ENCODE results near the gene SMIM44.

Gene SMIM44

DNA sequence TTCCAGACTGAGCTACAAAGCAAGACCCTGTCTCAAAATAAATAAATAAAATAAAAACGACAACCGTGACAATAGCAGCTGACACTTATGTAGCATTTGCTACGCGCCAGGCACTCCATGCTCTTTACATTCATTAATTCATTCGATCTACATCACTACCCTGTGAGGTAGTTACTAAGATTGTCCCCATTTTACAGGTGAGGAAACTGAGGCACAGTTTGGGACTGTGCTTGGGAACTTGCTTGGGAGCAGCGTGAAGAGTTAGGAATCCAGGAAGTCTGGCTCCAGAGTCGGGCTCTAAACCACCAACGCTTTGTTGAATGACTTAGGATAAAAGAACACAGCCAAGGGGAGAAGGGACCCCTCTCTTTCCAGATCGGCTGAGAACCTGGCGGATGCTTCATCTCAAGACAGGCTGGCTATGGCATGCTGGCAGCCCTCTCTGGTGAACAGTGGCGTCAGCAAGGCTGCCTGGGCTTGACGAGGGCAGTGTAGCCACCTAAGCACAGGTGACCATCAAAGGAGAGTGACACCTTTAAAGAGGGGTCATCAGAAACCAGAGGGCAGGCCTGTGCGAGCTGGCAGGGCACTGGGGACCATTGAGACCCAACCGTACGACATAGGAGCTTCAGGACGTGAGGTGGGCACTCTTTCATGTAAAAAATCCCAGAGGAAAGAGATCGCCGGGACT lies 16.6 kb upstream of the SMIM44 start:
- DNase-seq, result no peak

DNA sequence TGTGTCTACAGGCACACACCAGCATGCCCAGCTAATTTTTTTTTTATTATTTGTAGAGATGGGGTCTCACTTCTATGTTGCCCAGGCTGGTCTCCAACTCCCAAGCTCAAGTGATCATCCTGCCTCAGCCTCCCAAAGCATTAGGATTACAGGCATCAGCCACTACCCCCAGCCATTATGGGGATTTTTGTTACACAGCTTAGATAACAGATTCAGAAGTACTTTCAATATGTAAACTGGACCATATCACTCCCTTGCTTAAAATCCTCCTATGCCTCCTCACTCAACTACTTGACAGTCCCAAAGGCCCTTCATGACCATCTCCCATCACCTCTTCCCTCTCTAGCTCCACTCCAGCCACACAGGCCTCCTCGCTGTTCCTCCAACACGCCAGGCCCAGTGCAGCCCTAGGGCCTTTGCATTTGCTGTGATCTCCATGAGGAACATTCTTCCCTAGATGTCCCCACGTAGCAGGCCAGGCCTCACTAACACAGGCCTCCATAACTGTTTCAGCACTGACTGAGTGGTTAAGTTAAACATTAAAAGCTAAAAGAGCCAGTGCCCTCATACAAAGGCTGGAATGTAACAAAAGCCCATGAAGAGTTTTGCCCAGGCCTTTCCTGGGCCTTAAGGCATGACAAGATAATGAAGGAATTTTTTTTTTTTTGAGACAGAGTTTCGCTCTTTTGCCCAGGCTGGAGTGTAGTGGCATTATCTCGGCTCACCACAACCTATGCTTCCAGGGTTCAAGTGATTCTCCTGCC lies 14.7 kb upstream of the SMIM44 start:
- DNase-seq, result no peak

DNA sequence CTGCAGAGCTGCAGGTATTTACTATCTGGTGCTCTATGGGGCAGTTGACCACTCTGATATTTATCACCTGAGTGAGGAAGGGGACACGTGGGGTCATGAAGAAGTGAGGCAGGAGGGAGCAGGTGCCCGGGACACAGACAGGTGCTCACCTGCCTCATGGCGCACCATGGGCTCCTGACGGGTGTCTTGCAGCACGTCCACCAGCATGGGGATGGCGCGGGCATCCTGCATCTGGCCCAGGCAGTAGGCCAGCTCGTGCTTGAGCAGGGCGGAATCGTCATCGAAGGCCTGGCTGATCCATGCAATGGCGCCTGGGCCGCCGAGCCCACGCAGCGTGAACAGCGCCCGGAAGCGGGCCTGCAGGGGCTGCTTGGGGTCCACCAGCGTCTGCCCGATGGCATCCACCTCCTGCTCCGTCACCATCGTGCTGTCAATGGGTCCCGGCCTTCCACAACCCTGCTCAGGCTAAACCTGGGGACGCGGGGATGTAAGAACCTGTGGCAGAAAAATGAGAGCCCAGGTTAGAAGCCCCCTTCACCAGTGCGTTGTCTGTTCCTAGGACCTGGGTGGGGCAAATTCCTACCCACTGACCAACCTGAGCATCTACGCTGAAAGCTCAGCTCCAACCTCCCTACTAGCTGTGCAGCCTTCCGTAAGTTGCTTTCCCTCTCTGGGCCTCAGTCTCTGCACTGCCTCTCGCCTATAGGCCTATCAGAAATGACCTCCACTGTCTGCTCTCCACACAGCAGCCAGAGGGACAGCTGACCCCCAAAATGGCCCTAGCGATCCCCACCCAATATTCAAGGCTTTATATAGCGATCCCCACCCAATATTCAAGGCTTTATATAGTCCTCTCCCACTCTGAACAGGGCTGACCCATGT lies 13.4 kb upstream of the SMIM44 start:
- DNase-seq, result no peak

DNA sequence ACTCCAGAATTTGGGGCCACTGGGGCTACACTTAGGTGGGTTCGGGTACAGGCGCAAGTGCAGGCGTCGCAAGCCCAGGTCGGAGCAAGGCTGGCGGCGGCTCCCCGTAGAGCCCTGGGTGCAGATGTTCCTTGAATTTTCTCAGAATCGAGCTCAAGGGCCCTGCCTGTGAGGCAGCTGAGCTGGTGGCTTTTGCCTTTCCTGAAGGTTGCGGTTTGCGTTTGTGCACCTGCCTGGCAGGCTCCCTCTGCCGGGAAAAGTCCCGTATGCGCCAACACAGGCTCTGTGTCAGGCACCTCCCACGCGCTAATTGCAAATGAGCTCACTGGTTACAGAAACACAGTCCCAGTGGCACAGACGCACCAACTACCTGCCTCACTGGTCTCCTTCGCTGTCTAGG lies 11.3 kb upstream of the SMIM44 start:
- peak in 1 of 4 experiments; percentile 42 for DNase-seq

DNA sequence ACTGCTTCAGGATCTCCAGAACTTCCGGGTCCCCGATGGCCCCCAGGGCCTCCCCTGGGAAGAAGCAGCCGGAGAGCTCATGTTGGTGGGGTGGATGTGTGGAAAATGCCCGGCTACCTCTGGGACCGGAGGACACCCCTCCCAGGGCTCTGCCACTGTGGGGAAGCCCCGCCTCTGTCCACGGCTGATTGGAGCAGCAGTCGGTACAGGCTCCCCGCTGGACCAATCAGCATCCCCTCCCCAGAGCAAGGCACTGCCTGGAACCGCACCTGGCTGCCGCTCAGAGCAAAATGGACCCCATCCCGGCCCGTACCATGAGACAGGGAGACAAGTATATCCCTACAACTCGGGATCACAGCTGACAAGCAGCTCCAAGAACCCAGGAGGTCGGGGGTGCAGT lies 10.8 kb upstream of the SMIM44 start:
- DNase-seq, result peak in 1 of 4 experiments; percentile 16

DNA sequence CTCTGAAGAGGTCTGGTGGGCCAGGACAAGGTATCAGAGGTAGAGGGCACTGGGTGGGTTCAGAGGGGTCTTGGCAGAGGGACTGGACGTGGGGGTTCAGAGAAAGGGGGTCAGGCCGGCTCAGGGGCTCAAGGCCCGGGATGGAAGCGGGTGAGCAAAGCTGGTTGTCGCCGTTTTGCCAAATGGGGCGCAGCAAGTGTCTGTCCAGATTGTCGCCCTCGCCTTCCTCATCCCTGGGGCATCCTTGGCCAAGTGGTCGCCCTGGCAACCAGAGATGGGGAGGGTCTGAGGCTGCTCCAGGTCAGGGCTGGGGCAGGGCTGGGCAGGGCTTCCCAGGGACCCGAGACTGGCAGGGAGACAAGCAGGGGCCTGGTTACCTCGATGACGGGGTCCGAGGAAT lies 10.4 kb upstream of the SMIM44 start:
- no peak for DNase-seq

DNA sequence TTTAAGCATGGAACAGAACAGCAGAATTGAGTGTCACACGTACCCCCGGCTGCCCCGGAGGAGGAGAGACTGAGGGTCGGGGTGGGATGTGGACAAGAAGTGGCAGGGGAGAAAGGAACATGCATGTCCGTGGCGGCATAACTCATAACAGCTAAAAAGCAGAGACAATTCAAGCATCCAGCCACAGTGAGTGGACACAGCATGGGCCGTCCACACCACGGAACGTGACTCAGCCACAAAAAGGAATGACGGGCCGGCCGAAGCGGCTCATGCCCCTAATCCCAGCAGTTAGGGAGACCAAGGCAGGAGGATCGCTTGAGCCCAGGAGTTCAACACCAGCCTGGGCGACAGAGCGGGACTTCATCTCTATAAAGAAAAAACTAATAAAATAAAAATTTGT lies 9.7 kb upstream of the SMIM44 start:
- DNase-seq, result no peak

DNA sequence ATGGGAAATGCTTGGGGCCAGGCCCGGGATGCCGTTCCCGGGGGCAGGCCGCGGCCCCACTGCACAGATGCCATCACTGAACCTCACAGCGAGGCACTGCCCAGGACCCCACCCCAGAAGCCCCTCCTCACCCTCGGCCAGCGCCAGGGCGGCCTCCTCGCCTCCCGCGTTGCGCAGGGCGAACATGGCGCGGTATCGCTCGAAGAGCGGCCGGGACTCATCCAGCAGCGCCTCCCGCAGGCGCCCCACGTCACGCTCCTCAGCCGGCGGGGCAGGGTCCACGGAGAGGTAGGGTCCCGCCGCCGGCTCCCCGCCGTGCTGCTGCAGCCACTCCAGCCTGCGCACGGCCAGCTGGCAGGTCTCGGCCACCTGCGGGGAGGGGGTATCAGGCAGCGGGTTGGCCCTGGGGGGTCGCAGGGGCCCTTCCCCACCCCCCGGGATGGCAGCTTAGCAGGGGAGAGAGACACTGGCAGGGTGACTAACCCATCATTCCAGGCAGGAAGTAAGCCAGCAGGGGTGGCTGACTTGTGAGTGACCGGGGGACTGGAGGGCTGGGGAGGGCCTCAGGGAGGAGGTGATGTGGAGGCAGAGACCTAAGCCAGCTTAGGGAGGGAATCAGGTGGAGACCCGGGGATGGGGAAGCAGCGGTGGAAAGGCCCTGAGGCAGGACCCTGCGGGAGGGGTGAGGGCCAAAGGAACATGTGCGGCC lies 9.0 kb upstream of the SMIM44 start:
- DNase-seq, result no peak

DNA sequence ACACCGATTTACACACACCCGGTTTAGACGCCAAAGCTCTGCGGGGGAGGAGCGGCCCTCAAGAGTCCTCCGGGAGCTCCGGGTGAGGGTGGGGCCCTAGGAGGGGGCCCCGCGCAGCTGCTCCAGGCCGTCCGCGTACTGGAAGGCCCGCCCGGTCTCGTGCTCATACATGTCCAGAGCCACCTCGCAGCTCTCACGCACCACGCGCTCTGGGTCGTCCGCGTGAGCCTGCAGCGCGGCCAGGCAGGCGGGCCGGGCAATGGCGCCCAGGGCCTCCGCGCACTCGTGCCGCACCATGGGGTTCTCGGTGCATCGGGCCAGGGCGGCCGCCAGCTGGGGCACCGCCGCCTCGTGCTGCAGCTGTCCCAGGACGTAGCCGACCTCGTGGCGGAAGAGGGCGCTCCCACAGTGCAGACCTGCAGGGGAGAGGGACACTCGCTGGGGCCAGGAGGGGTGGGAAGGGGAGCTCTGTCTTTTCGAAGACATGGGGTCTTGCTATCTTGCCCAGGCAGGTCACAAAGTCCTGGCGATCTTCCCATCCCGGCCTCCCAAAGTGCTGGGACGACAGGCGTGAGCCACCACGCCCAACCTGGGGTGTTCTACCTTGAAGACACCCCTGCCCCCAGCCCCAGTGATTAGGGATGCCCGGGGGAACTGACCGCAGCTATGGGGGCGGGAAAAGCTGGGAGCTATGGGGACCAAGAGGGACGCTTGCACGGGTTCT lies 8.3 kb upstream of the SMIM44 start:
- DNase-seq, result no peak

DNA sequence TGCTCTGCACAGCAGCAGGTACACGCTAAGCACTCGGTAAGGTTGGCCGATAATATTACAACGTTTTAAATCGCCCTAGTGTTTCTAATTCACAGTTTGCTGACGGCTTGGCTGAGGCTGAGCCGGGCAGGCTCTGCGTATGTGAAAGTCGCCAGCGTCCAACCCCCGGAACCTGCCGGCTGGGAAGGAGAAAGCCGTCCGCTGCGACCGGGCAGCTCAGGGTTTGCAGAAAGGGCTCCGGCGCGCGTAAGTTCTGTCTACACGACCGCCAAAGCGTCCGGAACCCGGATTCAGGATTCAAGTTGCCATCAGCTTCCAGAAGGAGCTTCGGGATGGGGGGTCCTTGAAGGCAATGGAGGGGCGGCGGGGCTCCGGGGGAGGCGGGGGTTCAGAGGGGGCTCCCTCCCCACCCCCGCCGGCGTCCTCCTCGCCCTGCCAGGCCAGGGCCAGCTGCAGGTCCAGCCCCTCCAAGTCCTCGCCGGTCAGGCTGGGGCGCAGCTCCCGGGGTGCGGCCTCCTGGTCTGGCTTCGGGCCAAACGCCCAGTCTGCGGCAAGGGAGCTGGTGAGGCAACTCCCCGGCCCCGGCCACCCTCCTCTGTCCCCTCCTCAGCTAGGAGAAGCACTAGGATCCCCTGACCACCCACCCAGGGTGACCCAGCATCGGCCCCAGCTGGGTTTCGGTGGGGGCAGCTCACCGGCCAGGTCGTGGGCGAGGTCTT lies 575 bp downstream of the SMIM44 start:
- no peak for DNase-seq

DNA sequence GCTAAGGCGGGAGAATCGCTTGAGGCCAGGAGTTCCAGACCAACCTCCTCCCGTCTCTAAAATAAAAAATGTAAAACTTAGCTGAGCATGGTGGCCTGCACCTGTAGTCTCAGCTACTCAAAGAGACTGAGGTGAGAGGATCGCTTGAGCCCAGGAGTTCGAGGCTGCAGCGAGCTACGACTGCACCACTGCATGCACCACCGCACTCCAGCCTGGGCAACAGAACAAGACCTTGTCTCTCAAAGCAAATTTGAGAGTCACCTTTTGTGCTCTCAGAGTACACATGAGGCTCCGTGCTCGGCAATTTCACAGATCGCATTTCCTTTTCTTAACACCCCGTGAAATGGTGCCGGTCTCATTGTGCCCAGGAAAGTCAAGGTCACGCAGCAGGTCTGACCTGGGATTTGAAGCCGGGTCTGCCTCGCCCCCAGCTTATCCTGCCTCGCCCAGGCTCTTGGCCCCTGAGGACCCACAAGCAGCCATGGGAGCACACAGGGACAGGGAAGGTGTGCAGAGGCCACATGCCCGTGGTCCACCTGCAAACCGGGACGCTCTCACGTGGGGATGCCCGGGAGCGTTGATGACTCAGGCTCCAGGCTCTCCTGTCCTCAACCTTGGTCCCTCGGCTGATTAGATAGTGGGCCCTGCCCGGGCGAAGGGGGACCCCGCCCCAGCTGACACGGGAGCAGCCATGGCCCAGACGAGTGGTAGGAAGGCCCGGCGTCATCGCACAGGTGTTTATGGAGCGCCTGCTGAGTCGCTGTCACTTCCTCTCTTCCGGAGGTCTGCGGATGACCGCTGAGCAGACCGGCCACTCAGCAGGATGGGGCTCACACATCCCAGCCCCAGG lies 1.8 kb downstream of the SMIM44 start:
- DNase-seq, result no peak

DNA sequence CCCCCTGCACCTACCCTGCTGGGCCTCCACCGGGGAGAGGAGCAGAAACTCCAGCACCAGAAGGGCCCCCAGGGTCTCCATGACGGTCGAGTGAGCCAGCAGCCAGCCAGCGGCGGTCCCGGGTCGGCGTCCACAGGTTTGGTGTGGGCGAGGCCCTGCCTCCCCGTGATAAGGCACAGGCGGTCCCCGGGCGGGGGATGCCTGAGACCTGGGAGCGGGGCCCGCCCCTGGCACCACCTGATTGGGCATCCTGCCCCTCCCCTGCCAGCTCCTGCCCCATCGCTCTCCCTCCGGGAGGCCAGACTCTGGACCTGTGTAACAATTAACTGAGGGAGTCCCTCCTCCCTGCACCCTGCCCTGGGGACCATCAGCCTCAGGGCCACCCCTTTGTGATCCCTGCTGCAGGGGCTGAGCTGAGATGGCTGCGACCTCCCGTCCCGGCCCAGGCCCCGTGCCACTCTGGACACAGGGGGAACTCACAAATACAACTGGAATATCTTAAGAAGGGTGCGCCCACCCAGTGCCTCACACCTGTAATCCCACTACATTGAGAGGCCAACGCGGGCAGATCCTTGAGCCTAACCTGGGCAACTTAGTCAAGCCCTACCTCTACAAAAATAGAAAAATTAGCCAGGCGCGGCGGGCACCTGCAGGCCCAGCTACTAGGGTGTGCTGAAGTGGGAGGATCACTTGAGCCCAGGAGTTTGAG lies 2.7 kb downstream of the SMIM44 start, which contains the start of gene SMIM24:
TSS of gene SMIM24 (minus strand) at position 143 of the 709 bp plus-strand sequence. CDS start at position 81, 62 bp downstream.
- DNase-seq, result no peak

DNA sequence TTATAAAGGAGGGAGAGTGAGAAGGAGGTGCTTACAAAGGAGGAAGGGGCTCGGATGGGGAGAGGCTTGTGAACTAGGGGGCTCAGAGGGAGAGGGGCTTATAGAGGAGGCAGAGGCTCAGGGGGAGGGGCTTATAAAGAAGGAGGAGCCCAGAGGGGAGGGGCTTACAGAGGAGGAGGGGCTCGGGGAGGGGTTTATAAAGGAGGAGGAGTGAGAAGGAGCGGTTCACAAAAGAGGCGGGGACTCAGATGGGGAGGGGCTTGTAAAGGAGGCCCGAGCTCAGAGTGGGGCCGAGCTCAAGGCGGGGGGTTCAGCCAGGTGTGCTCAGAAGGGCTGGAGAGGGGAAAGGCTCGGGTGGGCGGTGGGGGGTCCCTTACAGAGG lies 3.4 kb downstream of the SMIM44 start:
- peak in 1 of 4 experiments; percentile 17 for DNase-seq

DNA sequence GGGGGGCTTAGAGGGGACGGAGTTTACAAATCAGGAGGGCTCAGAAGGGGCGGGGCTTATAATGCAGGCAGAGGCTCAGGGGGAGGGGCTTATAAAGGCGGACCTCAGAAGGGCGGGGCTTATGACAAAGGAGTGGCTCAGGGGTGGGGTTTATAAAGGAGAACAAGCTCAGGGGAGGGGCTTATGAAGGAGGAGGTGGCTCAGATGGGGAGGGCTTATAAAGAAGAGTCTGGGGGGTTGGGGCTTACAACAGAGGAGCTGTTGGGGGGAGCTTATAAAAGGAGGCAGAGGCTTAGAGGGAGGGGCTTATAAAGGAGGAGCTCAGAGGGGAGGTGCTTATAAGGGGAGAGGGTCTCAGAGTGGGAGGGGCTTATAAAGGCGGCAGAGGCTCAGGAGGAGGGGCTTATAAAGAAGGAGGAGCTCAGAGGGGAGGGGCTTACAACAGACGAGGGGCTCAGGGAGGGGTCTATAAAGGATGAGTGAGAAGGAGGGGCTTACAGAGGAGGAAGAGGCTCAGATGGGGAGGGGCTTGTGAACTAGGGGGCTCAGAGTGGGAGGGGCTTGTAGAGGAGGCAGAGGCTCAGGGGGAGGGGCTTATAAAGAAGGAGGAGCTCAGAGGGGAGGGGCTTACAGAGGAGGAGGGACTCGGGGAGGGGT lies 3.9 kb downstream of the SMIM44 start:
- no peak for DNase-seq

DNA sequence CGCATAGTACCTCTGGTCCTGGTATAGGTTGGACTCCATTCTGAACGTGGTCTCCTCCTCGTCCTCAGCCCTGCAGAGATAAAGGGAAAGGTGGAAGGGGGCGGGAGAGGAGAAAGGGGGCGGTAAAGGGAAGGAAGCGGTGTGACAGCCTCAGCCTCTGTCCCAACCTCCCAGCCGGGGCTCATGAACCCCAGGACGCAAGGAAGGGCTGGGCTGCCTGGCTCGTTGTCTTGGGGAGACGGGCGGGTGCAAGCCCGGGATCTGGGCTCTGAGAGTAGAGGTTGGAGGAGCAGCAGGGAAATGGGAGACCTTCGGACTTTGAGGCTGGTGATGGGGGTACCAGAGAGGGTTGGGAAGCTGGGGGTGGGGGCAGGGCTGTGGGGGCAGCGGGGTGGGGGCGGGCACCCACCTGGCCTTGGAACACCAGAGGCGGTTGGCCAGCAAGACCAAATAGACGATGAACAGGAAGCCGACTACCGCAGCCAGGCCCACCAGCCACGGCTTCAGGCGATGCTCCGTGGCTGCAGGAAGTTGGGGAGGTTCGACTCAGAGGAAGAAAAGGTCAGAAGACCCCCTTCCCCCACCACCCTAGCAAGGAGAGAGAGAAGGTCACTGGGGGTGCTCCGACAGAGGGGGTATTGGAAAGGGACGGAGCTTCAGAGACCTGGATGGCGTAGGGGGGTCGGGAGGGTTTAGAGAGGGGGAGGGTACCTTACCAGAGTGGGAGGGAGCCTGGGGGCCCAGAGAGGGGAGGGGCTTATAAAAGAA lies 4.6 kb downstream of the SMIM44 start:
- DNase-seq, result no peak

DNA sequence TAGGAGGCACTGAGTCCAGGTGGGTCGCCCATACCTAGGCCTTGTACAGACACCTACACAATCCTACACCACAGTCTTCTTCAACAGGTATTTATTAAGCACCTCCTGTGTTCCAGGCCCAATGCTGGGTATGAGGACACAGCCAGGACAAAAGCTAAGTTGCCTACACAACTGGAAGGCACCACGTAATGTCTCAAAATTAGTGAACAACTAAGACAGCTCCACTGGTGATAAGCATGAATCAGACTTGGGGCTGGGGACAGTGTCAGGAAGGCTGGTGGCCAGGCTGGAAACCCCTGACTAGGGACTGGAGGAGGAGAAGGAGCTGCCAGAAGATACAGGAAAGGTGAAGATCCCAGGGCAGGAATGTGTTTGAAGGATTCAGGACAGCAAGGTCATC lies 5.3 kb downstream of the SMIM44 start:
- no peak for DNase-seq

DNA sequence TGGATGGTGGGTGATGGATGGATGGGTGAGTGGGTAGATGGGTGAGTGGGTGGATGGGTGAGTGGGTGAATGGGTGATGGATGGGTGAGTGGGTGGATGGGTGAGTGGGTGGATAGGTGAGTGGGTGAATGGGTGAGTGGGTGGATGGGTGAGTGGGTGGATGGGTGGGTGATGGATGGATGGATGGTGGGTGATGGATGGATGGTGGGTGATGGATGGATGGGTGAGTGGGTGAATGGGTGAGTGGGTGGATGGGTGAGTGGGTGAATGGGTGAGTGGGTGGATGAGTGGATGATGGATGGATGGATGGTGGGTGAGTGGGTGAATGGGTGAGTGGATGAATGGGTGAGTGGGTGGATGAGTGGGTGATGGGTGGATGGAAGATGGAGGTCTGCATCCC lies 5.7 kb downstream of the SMIM44 start:
- no peak for DNase-seq

DNA sequence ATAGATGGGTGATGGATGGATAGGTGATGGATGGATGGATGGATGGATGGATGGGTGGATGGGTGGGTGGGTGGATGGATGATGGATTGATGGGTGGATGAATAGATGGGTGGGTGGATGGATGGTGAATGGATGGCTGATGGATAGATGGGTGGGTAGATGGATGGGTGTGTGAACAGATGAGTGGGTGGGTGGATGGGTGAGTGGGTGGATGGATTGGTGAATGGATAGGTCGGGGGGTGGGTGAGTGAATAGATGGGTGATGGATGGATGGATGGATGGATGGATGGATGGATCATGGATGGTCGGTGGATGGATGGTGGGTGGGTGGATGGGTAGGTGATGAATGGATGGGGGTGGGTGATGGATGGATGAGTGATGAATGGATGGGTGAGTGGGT lies 6.4 kb downstream of the SMIM44 start:
- no peak for DNase-seq
